Neural progenitor cell (in vitro differentiated cells): Measurements from ENCODE around the gene PGLYRP4.

Experiments
- CTCF ChIP-seq: fragments of 200-600 bp; sonication (generic); IDR thresholded peaks from 2 replicates; pipeline ENCODE4 v1.5.1; 2017; ENCODE audit warnings: antibody characterized with exemption, mild to moderate bottlenecking
- EZH2 ChIP-seq: fragments of 200-600 bp; sonication (generic); IDR thresholded peaks from 2 replicates; pipeline ENCODE4 v1.6.1; 2017; ENCODE audit warnings: antibody characterized with exemption, mild to moderate bottlenecking, moderate library complexity

- no peak for TF ChIP-seq CTCF
- TF ChIP-seq EZH2: no peak
Observed at GRCh38 chr1:153293480-153293775, 55.2 kb downstream of the PGLYRP4 start.
